GM23248 (cell line): ENCODE results near the gene DAB1. TPM values are rescaled to one million over a fixed set of nuclear protein-coding genes. Genes with fewer than 3 reads are reported as not detected.
"Not testable (repeated sequence)": the region's sequence is repeated elsewhere in the genome, so short reads cannot be mapped to it uniquely, and the experiment has no call there.

Experiments
- DNase-seq: peaks from one replicate; pipeline ENCODE4 v3.0.0-alpha.2; 2015
- H2AFZ ChIP-seq: fragments of 200-600 bp; sonication (generic); 2 replicates; pipeline ENCODE4 v1.6.1; 2016; ENCODE audit warnings: antibody characterized with exemption
- H3F3A ChIP-seq: fragments of 200-600 bp; sonication (generic); 2 replicates; pipeline ENCODE4 v1.6.1; 2016; ENCODE audit warnings: mild to moderate bottlenecking, antibody characterized with exemption, mixed run types; ENCODE audit not compliant: insufficient read depth
- H3K27ac ChIP-seq: fragments of 200-600 bp; sonication (generic); 2 replicates; pipeline ENCODE4 v1.5.1; 2016; ENCODE audit warnings: mild to moderate bottlenecking
- H3K27me3 ChIP-seq: fragments of 200-600 bp; sonication (generic); replicated peaks from 2 replicates; pipeline ENCODE4 v1.6.1; 2016; ENCODE audit warnings: mild to moderate bottlenecking; ENCODE audit not compliant: insufficient read depth
- H3K36me3 ChIP-seq: fragments of 200-600 bp; sonication (generic); 2 replicates; pipeline ENCODE4 v1.6.1; 2016; ENCODE audit warnings: low read depth, mild to moderate bottlenecking
- H3K4me1 ChIP-seq: fragments of 200-600 bp; sonication (generic); 2 replicates; pipeline ENCODE4 v1.6.1; 2016; ENCODE audit warnings: mild to moderate bottlenecking; ENCODE audit not compliant: insufficient read depth
- H3K4me2 ChIP-seq: fragments of 200-600 bp; sonication (generic); one replicate; pipeline ENCODE4 v1.6.1; 2016; ENCODE audit warnings: mild to moderate bottlenecking; ENCODE audit not compliant: unreplicated experiment
- H3K4me3 ChIP-seq: fragments of 200-600 bp; sonication (generic); 2 replicates; pipeline ENCODE4 v1.5.1; 2016; ENCODE audit warnings: mild to moderate bottlenecking
- H3K79me2 ChIP-seq: fragments of 200-600 bp; sonication (generic); 2 replicates; pipeline ENCODE4 v1.6.1; 2016; ENCODE audit warnings: mild to moderate bottlenecking; ENCODE audit not compliant: insufficient read depth
- H3K9ac ChIP-seq: fragments of 200-600 bp; sonication (generic); 2 replicates; pipeline ENCODE4 v1.6.1; 2016; ENCODE audit warnings: mild to moderate bottlenecking
- H3K9me2 ChIP-seq: fragments of 200-600 bp; sonication (generic); 2 replicates; pipeline ENCODE4 v1.6.1; 2016; ENCODE audit warnings: mixed run types, mild to moderate bottlenecking, moderate library complexity; ENCODE audit not compliant: insufficient read depth
- H3K9me3 ChIP-seq: fragments of 200-600 bp; sonication (generic); one replicate; pipeline ENCODE4 v1.6.1; 2017; ENCODE audit warnings: low read depth
- H4K20me1 ChIP-seq: fragments of 200-600 bp; sonication (generic); 2 replicates; pipeline ENCODE4 v1.6.0; 2016; ENCODE audit not compliant: insufficient read depth
- EZH2 ChIP-seq: fragments of 200-600 bp; sonication (generic); IDR thresholded peaks from 2 replicates; pipeline ENCODE4 v1.6.1; 2018; ENCODE audit warnings: antibody characterized with exemption, mild to moderate bottlenecking; ENCODE audit not compliant: insufficient read depth, poor library complexity, severe bottlenecking
- EZH2phosphoT487 ChIP-seq: fragments of 200-600 bp; sonication (generic); IDR thresholded peaks from 2 replicates; pipeline ENCODE4 v1.6.1; 2018; ENCODE audit warnings: antibody characterized with exemption, moderate library complexity, mild to moderate bottlenecking, low read depth; ENCODE audit not compliant: insufficient read depth
- WGBS, 2 experiments: methylation state at CpG; one replicate each; pipeline ENCODE4 v1.1.6; 2015 to 2017; ENCODE audit warnings: low lambda C conversion rate in 2 of 2, low coverage in 1 of 2; ENCODE audit errors: missing lambda C conversion rate in 2 of 2; 5-methylcytosine and 5-hydroxymethylcytosine counted together
- in situ Hi-C: fragments of 300-500 bp; cut with MboI; formaldehyde crosslinking; loops from 2 replicates; pipeline ENCODE4 v1.15.0; 2020
- polyA plus RNA-seq: library from polyadenylated mRNA; unstranded; fragments of >200 nt; fragmentation: Nextera tagmentation; extraction: Ambion mirVana; gene quantifications from 2 replicates; pipeline ENCODE4 v1.2.1, GENCODE V29; 2016
- total RNA-seq: library from RNA; depleted of rRNA; stranded (reverse); fragments of >200 nt; shearing (Covaris generic); gene quantifications from 2 replicates; pipeline ENCODE4 v1.2.3, GENCODE V29; 2014

Gene DAB1
- total and polyA plus RNA-seq, 2 experiments from 2014 or later, result 0.11 to 0.39 TPM

GRCh38 chr1:57091642-57092041 is 332.2 kb downstream of the DAB1 start:
- 56 to 70% methylated on average over 1 of the region's 1 CpG for WGBS, 2 experiments
- no peaks in the 10 kb centered on the region for H3F3A ChIP-seq

DNA sequence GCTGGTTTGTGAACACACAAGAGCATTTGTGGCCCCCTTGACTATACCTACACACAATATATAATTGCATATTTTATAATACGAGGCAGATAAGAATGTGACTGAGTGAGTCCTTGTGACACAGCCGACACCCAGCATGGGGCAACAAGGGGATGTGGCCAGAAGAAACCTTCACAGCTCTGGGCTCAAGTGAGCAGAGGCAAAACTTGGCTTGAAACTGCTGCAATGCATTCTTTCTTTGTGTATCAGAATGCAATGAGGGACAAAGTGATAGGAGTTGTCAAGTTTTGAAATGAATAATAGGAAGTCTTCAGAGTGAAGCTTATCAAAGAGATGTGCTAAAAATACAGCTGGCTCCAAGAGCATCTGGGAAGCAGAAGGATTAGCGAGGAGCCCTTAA is 334.0 kb downstream of the DAB1 start:
- no peak overlapping the region for H3K27ac ChIP-seq
- no peak overlapping the region for H3K4me3 ChIP-seq
- H3K36me3 ChIP-seq, result no peaks in the 10 kb centered on the region
- no peak for TF ChIP-seq EZH2
- TF ChIP-seq EZH2phosphoT487, result no peak
- no peaks in the 10 kb centered on the region for H4K20me1 ChIP-seq
- peak; percentile 20 for DNase-seq
- no peak overlapping the region for H3K4me2 ChIP-seq
- H3K9me2 ChIP-seq, result no peaks in the 10 kb centered on the region
- H3K79me2 ChIP-seq, result no peaks in the 10 kb centered on the region
- in situ Hi-C loops, result no loop called here
- 0 out of 2 replicates have a peak, but pooled peaks cover 4% of the 10 kb centered on the region for H3K4me1 ChIP-seq
- 22 to 38% methylated on average over 3 of the region's 3 CpGs for WGBS, 2 experiments
- no peaks in the 10 kb centered on the region for H3K9me3 ChIP-seq
- no peaks in the 10 kb centered on the region for H3F3A ChIP-seq
- no peak overlapping the region for H3K9ac ChIP-seq
- no peaks in the 10 kb centered on the region for H3K27me3 ChIP-seq
- H2AFZ ChIP-seq, result no peak overlapping the region

More at GRCh38 chr1:57091642-57092041, 332.2 kb downstream of the DAB1 start:
- no peaks in the 10 kb centered on the region for H3K27me3 ChIP-seq
- H3K4me1 ChIP-seq, result 0 out of 2 replicates have a peak, but pooled peaks cover 4% of the 10 kb centered on the region
- no peak overlapping the region for H3K27ac ChIP-seq
- no peak for DNase-seq
- H3K9me3 ChIP-seq, result no peaks in the 10 kb centered on the region
- H3K36me3 ChIP-seq, result no peaks in the 10 kb centered on the region
- no peak overlapping the region for H3K4me2 ChIP-seq
- H3K9me2 ChIP-seq, result no peaks in the 10 kb centered on the region
- TF ChIP-seq EZH2, result no peak
- TF ChIP-seq EZH2phosphoT487, result no peak
- no peaks in the 10 kb centered on the region for H3K79me2 ChIP-seq
- in situ Hi-C loops, result no loop called here
- no peak overlapping the region for H2AFZ ChIP-seq
- no peak overlapping the region for H3K9ac ChIP-seq
- H4K20me1 ChIP-seq, result no peaks in the 10 kb centered on the region
- H3K4me3 ChIP-seq, result no peak overlapping the region

- Histone ChIP-seq H3K4me3 (no peak overlapping the region), H3K27ac (no peak overlapping the region), H3K4me2 (no peak overlapping the region), H4K20me1 (no peaks in the 10 kb centered on the region), H3K9me2 (no peaks in the 10 kb centered on the region), H3K9ac (no peak overlapping the region), H3K79me2 (no peaks in the 10 kb centered on the region), H3K4me1 (0 out of 2 replicates have a peak, but pooled peaks cover 4% of the 10 kb centered on the region), H3F3A (no peaks in the 10 kb centered on the region), H3K27me3 (no peaks in the 10 kb centered on the region), H2AFZ (no peak overlapping the region), H3K9me3 (no peaks in the 10 kb centered on the region), H3K36me3 (no peaks in the 10 kb centered on the region)
- DNase-seq, result no peak
- in situ Hi-C loops, result no loop called here
- TF ChIP-seq EZH2phosphoT487 (no peak), EZH2 (no peak)
- WGBS, 2 experiments, result 72 to 76% methylated on average over 4 of the region's 4 CpGs
These were observed 334.6 kb downstream of the DAB1 start for GRCh38 chr1:57089221-57089620.

DNA sequence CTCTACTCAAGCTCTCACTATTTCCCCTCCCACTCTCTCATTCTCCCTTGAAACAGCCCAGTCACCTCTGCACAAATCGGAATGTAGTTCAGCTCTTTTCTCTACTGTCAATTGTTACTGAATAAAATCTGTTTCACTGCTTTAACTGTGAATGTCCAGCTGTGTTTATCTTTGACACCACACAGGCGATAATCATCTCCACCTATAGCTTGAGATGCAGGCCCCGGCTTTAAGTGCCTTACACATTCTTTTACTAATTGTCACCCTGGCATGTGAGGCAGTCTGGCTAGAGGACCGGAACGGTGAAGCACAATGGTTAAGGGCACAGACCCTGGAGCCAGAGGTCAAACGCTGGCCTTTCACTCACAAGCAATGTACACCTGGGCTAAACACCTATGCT is 335.2 kb downstream of the DAB1 start:
- Histone ChIP-seq H3K4me3 (no peak overlapping the region), H3K9ac (no peak overlapping the region), H3K79me2 (no peaks in the 10 kb centered on the region), H3K27ac (no peak overlapping the region), H3K4me1 (0 out of 2 replicates have a peak, but pooled peaks cover 4% of the 10 kb centered on the region), H3K36me3 (no peaks in the 10 kb centered on the region), H2AFZ (no peak overlapping the region), H3F3A (no peaks in the 10 kb centered on the region), H4K20me1 (no peaks in the 10 kb centered on the region), H3K4me2 (no peak overlapping the region), H3K27me3 (no peaks in the 10 kb centered on the region), H3K9me3 (no peaks in the 10 kb centered on the region), H3K9me2 (no peaks in the 10 kb centered on the region)
- in situ Hi-C loops, result no loop called here
- no peak for DNase-seq
- 86 to 87% methylated on average over 6 of the region's 6 CpGs for WGBS, 2 experiments
- TF ChIP-seq EZH2 (no peak), EZH2phosphoT487 (no peak)

DNA sequence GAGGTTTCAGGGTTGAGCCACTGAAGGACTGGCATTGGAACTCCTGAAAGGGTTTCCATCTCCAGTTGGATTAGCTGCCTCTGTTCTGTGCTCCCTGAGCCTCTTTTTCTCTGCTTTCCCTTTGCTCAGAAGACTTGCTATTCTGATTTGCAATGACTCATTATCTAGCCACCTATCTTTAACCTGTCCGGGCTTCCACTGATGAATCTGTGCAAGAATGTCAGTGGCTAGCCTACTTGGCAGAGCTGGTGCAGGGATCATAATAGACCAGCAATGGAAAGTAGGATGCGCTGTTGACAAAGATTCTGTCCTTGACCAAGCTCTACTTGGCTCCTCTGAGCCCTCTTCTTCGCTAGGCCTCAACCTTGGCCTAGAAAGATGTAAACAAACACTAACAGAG is 336.2 kb downstream of the DAB1 start:
- in situ Hi-C loops, H4K20me1 ChIP-seq, H3K4me2 ChIP-seq, H3F3A ChIP-seq, H3K9me2 ChIP-seq, H3K4me1 ChIP-seq, DNase-seq, H2AFZ ChIP-seq, H3K27ac ChIP-seq, H3K79me2 ChIP-seq, H3K27me3 ChIP-seq, H3K9ac ChIP-seq, H3K9me3 ChIP-seq, H3K36me3 ChIP-seq, H3K4me3 ChIP-seq: not testable (repeated sequence)
- 75 to 88% methylated on average over 1 to 3 of the region's 3 CpGs for WGBS, 2 experiments
